ENCODE measurements around the gene PIP5K1B.

DNA sequence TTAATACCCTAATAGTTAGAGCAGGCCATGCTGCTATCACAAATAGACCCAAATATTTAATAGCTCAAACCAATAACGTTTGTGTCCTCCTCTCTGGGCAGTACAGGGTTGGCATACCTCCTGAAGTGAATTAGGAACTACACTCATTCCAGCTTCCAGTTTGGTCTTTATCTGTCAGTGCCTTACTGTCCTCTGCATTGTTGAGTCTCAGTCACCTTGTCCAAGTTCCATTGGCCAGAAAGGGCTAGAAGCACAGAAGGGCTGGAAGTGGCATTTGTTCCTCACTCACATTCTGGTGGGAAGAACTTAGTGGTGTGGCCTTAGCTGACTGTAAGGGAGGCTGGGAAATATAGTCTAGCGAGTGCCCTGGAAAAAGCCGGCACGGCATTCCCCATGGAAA, 341.7 kb downstream of the PIP5K1B start:
- TF ChIP-seq, protein P1, sequence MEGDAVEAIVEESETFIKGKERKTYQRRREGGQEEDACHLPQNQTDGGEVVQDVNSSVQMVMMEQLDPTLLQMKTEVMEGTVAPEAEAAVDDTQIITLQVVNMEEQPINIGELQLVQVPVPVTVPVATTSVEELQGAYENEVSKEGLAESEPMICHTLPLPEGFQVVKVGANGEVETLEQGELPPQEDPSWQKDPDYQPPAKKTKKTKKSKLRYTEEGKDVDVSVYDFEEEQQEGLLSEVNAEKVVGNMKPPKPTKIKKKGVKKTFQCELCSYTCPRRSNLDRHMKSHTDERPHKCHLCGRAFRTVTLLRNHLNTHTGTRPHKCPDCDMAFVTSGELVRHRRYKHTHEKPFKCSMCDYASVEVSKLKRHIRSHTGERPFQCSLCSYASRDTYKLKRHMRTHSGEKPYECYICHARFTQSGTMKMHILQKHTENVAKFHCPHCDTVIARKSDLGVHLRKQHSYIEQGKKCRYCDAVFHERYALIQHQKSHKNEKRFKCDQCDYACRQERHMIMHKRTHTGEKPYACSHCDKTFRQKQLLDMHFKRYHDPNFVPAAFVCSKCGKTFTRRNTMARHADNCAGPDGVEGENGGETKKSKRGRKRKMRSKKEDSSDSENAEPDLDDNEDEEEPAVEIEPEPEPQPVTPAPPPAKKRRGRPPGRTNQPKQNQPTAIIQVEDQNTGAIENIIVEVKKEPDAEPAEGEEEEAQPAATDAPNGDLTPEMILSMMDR (conservative IDR thresholded peaks at IDR 0.05 in 1 of 2, IDR thresholded peaks at IDR 0.05 in 1 of 2; ENCODE audit: low read depth in 1 of 2, low read length in 2 of 2) = no peak
- no peak for TF ChIP-seq EZH2 (IDR thresholded peaks at IDR 0.05; ENCODE audit: low read length, missing control alignments)

Data from fibroblast of lung (primary cell).